SK-N-SH (cell line): Measurements from ENCODE around the gene SIGLEC10. TPM values are rescaled to one million over a fixed set of nuclear protein-coding genes. Genes with fewer than 3 reads are reported as not detected.

Experiments
- CTCF ChIA-PET: fragments of 300-600, 350-600 bp; formaldehyde crosslinking; extraction: SDS; loops from one replicate; lab custom pipeline; 2021; lab: Yijun Ruan, JAX
- POLR2A ChIA-PET: fragments of 350-600 bp; sonication (Branson Sonifier 250); formaldehyde crosslinking; extraction: SDS; loops from one replicate; lab custom pipeline; 2020; ENCODE audit warnings: antibody characterized with exemption, inconsistent platforms; lab: Yijun Ruan, JAX
- DNase-seq: peaks from one replicate; pipeline ENCODE4 v3.0.0; 2012
- H2AFZ ChIP-seq: fragments of 200-600 bp; sonication (generic); 2 replicates; pipeline ENCODE4 v1.8.1; 2016; ENCODE audit warnings: antibody characterized with exemption, mild to moderate bottlenecking, low read depth
- H3F3A ChIP-seq: fragments of 200-600 bp; sonication (generic); replicated peaks from 2 replicates; pipeline ENCODE3; 2016; ENCODE audit warnings: antibody characterized with exemption, mild to moderate bottlenecking; ENCODE audit not compliant: insufficient read depth
- H3K27ac ChIP-seq, 2 experiments: fragments of 200-500 bp in 1 of 2; fragments of 200-600 bp in 1 of 2; sonication (Bioruptor generic) in 1 of 2; sonication (generic), shearing (Covaris generic) in 1 of 2; 2 replicates each; pipeline versions ENCODE4 v1.5.1 to v1.6.1; 2014 to 2016; ENCODE audit warnings: low read depth in 2 of 2, inconsistent platforms in 1 of 2, low read length in 1 of 2, mild to moderate bottlenecking in 1 of 2, mixed read lengths in 1 of 2
- H3K27me3 ChIP-seq: fragments of 200-600 bp; sonication (generic), shearing (Covaris generic); 2 replicates; pipeline ENCODE4 v1.6.1; 2016; ENCODE audit warnings: mixed run types; ENCODE audit not compliant: insufficient read depth
- H3K36me3 ChIP-seq, 2 experiments: fragments of 200-500 bp in 1 of 2; fragments of 200-600 bp in 1 of 2; sonication (Bioruptor generic) in 1 of 2; sonication (generic) in 1 of 2; replicated peaks in 1 of 2; 2 replicates each; pipeline versions ENCODE3 to v1.5.1; 2014 to 2016; ENCODE audit warnings: low read length in 1 of 2, mild to moderate bottlenecking in 1 of 2; ENCODE audit not compliant: insufficient read depth in 2 of 2, control insufficient read depth in 1 of 2
- H3K4me1 ChIP-seq, 2 experiments: fragments of 200-500 bp in 1 of 2; fragments of 200-600 bp in 1 of 2; sonication (Bioruptor generic) in 1 of 2; sonication (generic), shearing (Covaris generic) in 1 of 2; 2 replicates each; pipeline versions ENCODE4 v1.5.1 to v1.6.1; 2014 to 2016; ENCODE audit warnings: low read depth in 1 of 2, low read length in 1 of 2, mixed run types in 1 of 2; ENCODE audit not compliant: insufficient read depth in 2 of 2, control insufficient read depth in 1 of 2
- H3K4me2 ChIP-seq: fragments of 200-600 bp; sonication (generic), shearing (Covaris generic); 2 replicates; pipeline ENCODE4 v1.6.1; 2017; ENCODE audit warnings: mixed run types
- H3K4me3 ChIP-seq, 2 experiments: fragments of 200-500 bp in 1 of 2; fragments of 200-600 bp in 1 of 2; sonication (Bioruptor generic) in 1 of 2; sonication (generic), shearing (Covaris generic) in 1 of 2; 2 replicates each; pipeline versions ENCODE4 v1.5.1 to v1.8.1; 2014 to 2016; ENCODE audit warnings: low read depth in 2 of 2, inconsistent platforms in 1 of 2, low read length in 1 of 2, mild to moderate bottlenecking in 1 of 2, mixed read lengths in 1 of 2, moderate library complexity in 1 of 2
- H3K79me2 ChIP-seq: fragments of 200-600 bp; sonication (generic); 2 replicates; pipeline ENCODE4 v1.8.1; 2017; ENCODE audit warnings: mild to moderate bottlenecking; ENCODE audit not compliant: insufficient read depth
- H3K9ac ChIP-seq: fragments of 200-600 bp; sonication (generic); 2 replicates; pipeline ENCODE4 v1.6.1; 2017; ENCODE audit warnings: mixed run types
- H3K9me2 ChIP-seq: fragments of 200-600 bp; sonication (generic); 2 replicates; pipeline ENCODE4 v1.6.1; 2017; ENCODE audit warnings: mixed run types
- H3K9me3 ChIP-seq: fragments of 200-600 bp; sonication (generic); 2 replicates; pipeline ENCODE4 v1.6.1; 2017; ENCODE audit warnings: mixed run types, mild to moderate bottlenecking, moderate library complexity
- H4K20me1 ChIP-seq: fragments of 200-600 bp; sonication (generic); 2 replicates; pipeline ENCODE4 v1.6.1; 2017; ENCODE audit warnings: mild to moderate bottlenecking, mixed run types; ENCODE audit not compliant: insufficient read depth
- CTCF ChIP-seq: fragments of 200-600 bp; sonication (generic); IDR thresholded peaks from 2 replicates; pipeline ENCODE4 v1.6.1; 2017; ENCODE audit warnings: antibody characterized with exemption, mild to moderate bottlenecking, moderate library complexity
- GABPA ChIP-seq: IDR thresholded peaks from 2 replicates; pipeline ENCODE4 v1.4.0; 2012; ENCODE audit warnings: low read depth, mild to moderate bottlenecking
- IRF3 ChIP-seq: fragments of 150-350 bp; IDR thresholded peaks from 2 replicates; pipeline ENCODE4 v1.6.1; 2016; ENCODE audit warnings: mild to moderate bottlenecking, low read depth, low read length
- MAX ChIP-seq: IDR thresholded peaks from 2 replicates; pipeline ENCODE4 v1.4.0; 2012; ENCODE audit warnings: low read depth
- POLR2AphosphoS5 ChIP-seq: IDR thresholded peaks from 2 replicates; pipeline ENCODE4 v1.6.1; 2012; ENCODE audit warnings: low read depth, low read length
- RAD21 ChIP-seq: IDR thresholded peaks from 2 replicates; pipeline ENCODE4 v1.6.1; 2012; ENCODE audit warnings: mild to moderate bottlenecking, low read length
- RCOR1 ChIP-seq: fragments of 150-350 bp; IDR thresholded peaks from 2 replicates; pipeline ENCODE4 v1.6.1; 2017; ENCODE audit warnings: antibody characterized with exemption, low read length
- REST ChIP-seq: IDR thresholded peaks from 2 replicates; pipeline ENCODE4 v1.6.1; 2012; ENCODE audit warnings: mild to moderate bottlenecking, low read depth, low read length, moderate library complexity
- RXRA ChIP-seq: IDR thresholded peaks from 2 replicates; pipeline ENCODE4 v1.4.0; 2012; ENCODE audit warnings: low read depth, mild to moderate bottlenecking, borderline replicate concordance
- SIN3A ChIP-seq: IDR thresholded peaks from 2 replicates; pipeline ENCODE4 v1.6.1; 2012; ENCODE audit warnings: low read depth, mild to moderate bottlenecking, low read length, moderate library complexity, borderline replicate concordance
- TAF1 ChIP-seq: IDR thresholded peaks from 2 replicates; pipeline ENCODE4 v1.6.1; 2012; ENCODE audit warnings: low read depth, mild to moderate bottlenecking, low read length, moderate library complexity, borderline replicate concordance
- TEAD4 ChIP-seq: IDR thresholded peaks from 2 replicates; pipeline ENCODE4 v1.4.0; 2012; ENCODE audit warnings: mild to moderate bottlenecking, borderline replicate concordance; ENCODE audit not compliant: insufficient read depth
- ZBTB33 ChIP-seq: IDR thresholded peaks from 2 replicates; pipeline ENCODE4 v1.4.0; 2012; ENCODE audit warnings: low read depth, borderline replicate concordance
- WGBS: methylation state at CpG from one replicate; pipeline ENCODE4 v1.1.6; 2017; ENCODE audit warnings: low lambda C conversion rate; 5-methylcytosine and 5-hydroxymethylcytosine counted together
- polyA plus RNA-seq, 3 experiments: library from polyadenylated mRNA; depleted of rRNA; stranded (reverse); fragments of >200 nt; gene quantifications; 2 replicates each; pipeline ENCODE4 v1.2.3, GENCODE V29; 2012

SIGLEC10 gene
- polyA plus RNA-seq, 1 of the 3 experiments (the other 2 are of a cell fraction) = not detected

GRCh38 chr19:51427201-51427600 is 9.8 kb upstream of the SIGLEC10 start:
- Histone ChIP-seq H3K4me1 (no peaks in the 10 kb centered on the region), H3K4me3 (no peak overlapping the region), H3K9me3 (no peaks in the 10 kb centered on the region), H3K4me2 (no peak overlapping the region), H3F3A (no peaks in the 10 kb centered on the region), H3K9me2 (no peaks in the 10 kb centered on the region), H3K79me2 (no peaks in the 10 kb centered on the region), H3K36me3 (no peaks in the 10 kb centered on the region), H3K27me3 (peaks cover 17% of the 10 kb centered on the region), H3K27ac (no peak overlapping the region), H2AFZ (no peak overlapping the region), H3K9ac (no peak overlapping the region), H4K20me1 (no peaks in the 10 kb centered on the region)
- POLR2A ChIA-PET = no interaction called here
- TF ChIP-seq MAX (no peak), ZBTB33 (no peak), IRF3 (no peak), CTCF (no peak), POLR2AphosphoS5 (no peak), GABPA (no peak), RAD21 (no peak), TAF1 (no peak)
- CTCF ChIA-PET = interaction anchor here (1.2 to 1.4 kb wide), 3 partner anchors 13 to 230 kb away, joined by 3 to 6 read pairs (median 4); no protein-coding TSS in a partner anchor
- DNase-seq = no peak
- 7% methylated on average over 3 of the region's 3 CpGs for WGBS

- peak; percentile 91 for DNase-seq
- Histone ChIP-seq H3K27ac (no peak overlapping the region), H3K79me2 (no peaks in the 10 kb centered on the region), H3K9me3 (no peaks in the 10 kb centered on the region), H3K36me3 (no peaks in the 10 kb centered on the region), H3K27me3 (peaks cover 24% of the 10 kb centered on the region), H4K20me1 (no peaks in the 10 kb centered on the region), H3K9ac (no peak overlapping the region), H3F3A (no peaks in the 10 kb centered on the region), H2AFZ (no peak overlapping the region), H3K4me3 (no peak overlapping the region; a peak in 1 of 4 replicates), H3K4me2 (no peak overlapping the region), H3K4me1 (no peaks in the 10 kb centered on the region; a peak in 1 of 4 replicates), H3K9me2 (no peaks in the 10 kb centered on the region)
- WGBS = 4% methylated on average over 7 of the region's 19 CpGs
- POLR2A ChIA-PET = no interaction called here
- CTCF ChIA-PET = interaction anchor here (0.6 to 2.4 kb wide), 30 partner anchors 8 to 235 kb away, joined by 3 to 37 read pairs (median 4); partner anchors contain the start of gene VSIG10L
- TF ChIP-seq REST = peak; percentile 100
- peak; percentile 93 for TF ChIP-seq CTCF
- 0 out of 2 replicates have a peak, but pooled peaks have one; percentile 25 for TF ChIP-seq MAX
- peak; percentile 69; the same call in 1 of the 2 replicates for TF ChIP-seq SIN3A
- TF ChIP-seq TAF1 = 0 out of 2 replicates have a peak, but pooled peaks have one; percentile 10
- no peak for TF ChIP-seq RXRA
- peak; percentile 62 for TF ChIP-seq RAD21
- no peak for TF ChIP-seq TEAD4
- TF ChIP-seq RCOR1 = peak; percentile 57; the same call in 1 of the 2 replicates
Observed at GRCh38 chr19:51422053-51422448, 4.6 kb upstream of the SIGLEC10 start.
